ENCODE results near the gene TMEM139.

TMEM139 gene

GRCh38 chr7:143269251-143269650, 15.5 kb upstream of the TMEM139 start:
- no peak for DNase-seq (ENCODE audit: low read depth)

GRCh38 chr7:143271240-143271639, 13.5 kb upstream of the TMEM139 start:
- no peak overlapping the region for H3K4me3 ChIP-seq (ENCODE audit: low read depth, low read length)
- TF ChIP-seq, protein P1, sequence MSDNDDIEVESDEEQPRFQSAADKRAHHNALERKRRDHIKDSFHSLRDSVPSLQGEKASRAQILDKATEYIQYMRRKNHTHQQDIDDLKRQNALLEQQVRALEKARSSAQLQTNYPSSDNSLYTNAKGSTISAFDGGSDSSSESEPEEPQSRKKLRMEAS (IDR thresholded peaks at IDR 0.05; ENCODE audit: low read depth, low read length): no peak
- TF ChIP-seq MYC (IDR thresholded peaks at IDR 0.05; ENCODE audit: low read depth, low read length): no peak
- no peak for TF ChIP-seq CTCF (IDR thresholded peaks at IDR 0.05; ENCODE audit: low read depth, low read length)
- no peak for TF ChIP-seq POLR2A (IDR thresholded peaks at IDR 0.05; ENCODE audit: extremely low read depth, insufficient read length)
- no peak for DNase-seq (ENCODE audit: low read depth)

More at GRCh38 chr7:143269251-143269650, 15.5 kb upstream of the TMEM139 start:
- TF ChIP-seq, protein P1 (IDR thresholded peaks at IDR 0.05; ENCODE audit: low read depth, low read length): no peak
- TF ChIP-seq CTCF (IDR thresholded peaks at IDR 0.05; ENCODE audit: low read depth, low read length) (no peak), POLR2A (IDR thresholded peaks at IDR 0.05; ENCODE audit: extremely low read depth, insufficient read length) (no peak), MYC (IDR thresholded peaks at IDR 0.05; ENCODE audit: low read depth, low read length) (no peak)
- no peak overlapping the region for H3K4me3 ChIP-seq (ENCODE audit: low read depth, low read length)

DNA sequence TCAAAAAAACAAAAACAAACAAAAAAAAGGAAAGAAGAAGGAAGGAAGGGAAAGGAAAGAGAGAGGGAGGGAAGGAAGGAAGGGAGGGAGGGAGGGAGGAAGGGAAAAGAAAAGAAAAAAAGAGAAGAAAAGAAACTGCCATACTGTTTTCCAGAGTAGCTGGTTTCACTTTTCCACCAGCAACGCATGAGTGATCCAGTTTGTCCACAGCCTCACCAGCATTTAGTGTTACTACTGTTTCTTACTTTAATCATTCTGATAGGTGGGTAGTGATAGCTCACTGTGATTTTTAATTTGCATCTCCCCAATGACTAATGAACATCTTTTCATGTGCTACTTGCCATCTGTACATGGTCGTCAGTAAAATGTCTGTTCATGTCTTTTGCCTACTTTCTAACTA, 11.9 kb upstream of the TMEM139 start:
- TF ChIP-seq CTCF (IDR thresholded peaks at IDR 0.05; ENCODE audit: low read depth, low read length) (no peak), POLR2A (IDR thresholded peaks at IDR 0.05; ENCODE audit: extremely low read depth, insufficient read length) (no peak), MYC (IDR thresholded peaks at IDR 0.05; ENCODE audit: low read depth, low read length) (no peak)
- TF ChIP-seq, protein P1 (IDR thresholded peaks at IDR 0.05; ENCODE audit: low read depth, low read length): no peak
- H3K4me3 ChIP-seq (ENCODE audit: low read depth, low read length): no peak overlapping the region
- no peak for DNase-seq (ENCODE audit: low read depth)

GRCh38 chr7:143279186-143280098, 5.3 kb upstream of the TMEM139 start:
- no peak for DNase-seq (ENCODE audit: low read depth)
- no peak for TF ChIP-seq MYC (IDR thresholded peaks at IDR 0.05; ENCODE audit: low read depth, low read length)
- no peak for TF ChIP-seq CTCF (IDR thresholded peaks at IDR 0.05; ENCODE audit: low read depth, low read length)
- TF ChIP-seq, protein P1 (IDR thresholded peaks at IDR 0.05; ENCODE audit: low read depth, low read length): no peak
- no peak for TF ChIP-seq POLR2A (IDR thresholded peaks at IDR 0.05; ENCODE audit: extremely low read depth, insufficient read length)
- no peak overlapping the region for H3K4me3 ChIP-seq (ENCODE audit: low read depth, low read length)

DNA sequence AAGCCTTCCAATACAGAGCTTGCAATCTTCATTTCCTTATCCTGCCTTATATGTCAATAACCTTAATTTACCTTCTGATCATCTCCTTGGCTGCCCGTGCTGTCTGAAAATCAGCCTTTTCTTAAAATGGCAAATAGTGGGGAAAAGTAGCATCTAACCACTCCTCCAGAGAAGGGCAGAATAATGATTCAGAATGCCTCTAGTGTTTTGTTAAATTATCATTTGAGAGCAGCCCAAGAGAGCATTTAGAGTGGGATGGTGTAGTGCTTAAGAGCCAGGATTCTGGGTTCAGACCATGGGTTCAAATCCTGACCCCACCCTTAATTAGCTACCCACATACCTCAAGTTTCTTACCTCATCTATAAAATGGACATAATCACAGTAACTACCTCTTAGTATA, 4.6 kb upstream of the TMEM139 start:
- no peak for TF ChIP-seq POLR2A (IDR thresholded peaks at IDR 0.05; ENCODE audit: extremely low read depth, insufficient read length)
- no peak overlapping the region for H3K4me3 ChIP-seq (ENCODE audit: low read depth, low read length)

GRCh38 chr7:143280566-143280965, 4.2 kb upstream of the TMEM139 start:
- TF ChIP-seq MYC (IDR thresholded peaks at IDR 0.05; ENCODE audit: low read depth, low read length) (no peak), POLR2A (IDR thresholded peaks at IDR 0.05; ENCODE audit: extremely low read depth, insufficient read length) (no peak), CTCF (IDR thresholded peaks at IDR 0.05; ENCODE audit: low read depth, low read length) (no peak)
- TF ChIP-seq, protein P1 (IDR thresholded peaks at IDR 0.05; ENCODE audit: low read depth, low read length): no peak
- no peak overlapping the region for H3K4me3 ChIP-seq (ENCODE audit: low read depth, low read length)
- no peak for DNase-seq (ENCODE audit: low read depth)

More for the DNA sequence above, 4.6 kb upstream of the TMEM139 start:
- DNase-seq (ENCODE audit: low read depth): no peak

Data from NB4 (cell line).